Lung microvascular endothelial cell (primary cell): Measurements from ENCODE around the gene OXA1L. TPM values are rescaled to one million over a fixed set of nuclear protein-coding genes. Genes with fewer than 3 reads are reported as not detected.
"Not testable (repeated sequence)": the region's sequence is repeated elsewhere in the genome, so short reads cannot be mapped to it uniquely, and the experiment has no call there.

Source experiments
- DNase-seq, 2 donors: peaks; one replicate each; pipeline versions ENCODE4 v3.0.0 to v3.0.0-alpha.2; 2010; ENCODE audit warnings: low read depth in 2 of 2
- total RNA-seq: library from RNA; depleted of rRNA; stranded (reverse); fragments of >200 nt; gene quantifications from 2 replicates; pipeline ENCODE4 v1.2.1, GENCODE V29; 2014

Gene OXA1L
- total RNA-seq, result 39.1 and 51.4 TPM in 2 replicates

- peak; percentile 98 for DNase-seq
Observed at GRCh38 chr14:22766457-22767322, at the start of gene OXA1L. TSS of gene OXA1L (plus strand) at chr14:22766688. CDS start at chr14:22766702, 14 bp downstream.

GRCh38 chr14:22718091-22718490, 48.4 kb upstream of the OXA1L start:
- no peak for DNase-seq

GRCh38 chr14:22721213-22721612, 45.3 kb upstream of the OXA1L start:
- DNase-seq, result no peak

DNA sequence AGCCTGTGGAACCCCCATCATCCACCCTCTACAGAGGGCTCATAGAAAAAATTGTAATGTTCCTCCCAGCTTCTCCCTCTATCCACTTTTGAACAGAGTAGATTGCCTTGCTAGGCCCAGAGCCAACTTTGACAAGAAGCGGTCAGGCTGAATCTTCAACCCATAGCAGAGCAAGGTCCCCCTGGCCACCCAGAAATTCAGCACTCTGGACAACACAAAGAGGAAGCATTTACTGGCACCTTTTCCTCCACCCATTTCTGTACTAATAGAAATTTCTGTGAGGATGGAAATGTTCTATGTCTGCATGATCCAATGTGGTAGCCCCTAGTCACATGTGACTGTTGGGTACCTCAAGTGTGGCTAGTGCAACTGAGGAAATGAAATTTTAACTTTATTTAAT, 42.7 kb upstream of the OXA1L start:
- no peak for DNase-seq

- not testable (repeated sequence) for DNase-seq
Observed at GRCh38 chr14:22724847-22725246, 41.6 kb upstream of the OXA1L start.

DNA sequence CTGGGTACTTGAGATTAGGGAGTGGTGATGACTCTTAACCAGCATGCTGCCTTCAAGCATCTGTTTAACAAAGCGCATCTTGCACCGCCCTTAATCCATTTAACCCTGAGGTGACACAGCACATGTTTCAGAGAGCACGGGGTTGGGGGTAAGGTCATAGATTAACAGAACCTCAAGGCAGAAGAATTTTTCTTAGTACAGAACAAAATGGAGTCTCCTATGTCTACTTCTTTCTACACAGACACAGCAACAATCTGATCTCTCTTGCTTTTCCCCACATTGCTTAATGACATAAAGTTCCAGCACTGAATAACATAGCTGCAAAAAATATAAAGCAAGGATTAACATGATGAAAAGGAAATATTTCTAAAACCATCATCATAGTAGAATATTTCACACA, 41.1 kb upstream of the OXA1L start:
- DNase-seq, result not testable (repeated sequence)

DNA sequence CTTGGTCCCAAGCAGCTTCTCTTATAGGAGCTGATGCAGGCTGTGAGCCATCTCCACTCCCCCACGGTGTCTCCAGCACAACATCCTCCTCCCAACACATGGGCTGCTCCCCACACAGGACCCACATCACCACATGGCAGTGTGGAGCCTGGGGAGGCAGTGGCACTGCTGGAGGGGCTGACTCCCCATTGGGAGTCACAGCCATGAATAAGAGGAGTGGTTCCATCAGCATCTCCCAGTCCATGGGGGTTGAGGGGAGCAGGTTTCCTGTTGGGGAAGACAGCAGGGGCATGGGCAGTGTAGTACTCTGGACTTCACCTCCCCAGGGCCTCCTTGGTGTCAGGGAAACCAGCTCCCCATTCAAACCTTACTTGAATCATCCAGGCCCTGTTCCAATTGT, 40.5 kb upstream of the OXA1L start:
- no peak for DNase-seq

GRCh38 chr14:22732062-22732461, 34.4 kb upstream of the OXA1L start:
- DNase-seq, result not testable (repeated sequence)

GRCh38 chr14:22733829-22734228, 32.7 kb upstream of the OXA1L start:
- DNase-seq, result no peak

DNA sequence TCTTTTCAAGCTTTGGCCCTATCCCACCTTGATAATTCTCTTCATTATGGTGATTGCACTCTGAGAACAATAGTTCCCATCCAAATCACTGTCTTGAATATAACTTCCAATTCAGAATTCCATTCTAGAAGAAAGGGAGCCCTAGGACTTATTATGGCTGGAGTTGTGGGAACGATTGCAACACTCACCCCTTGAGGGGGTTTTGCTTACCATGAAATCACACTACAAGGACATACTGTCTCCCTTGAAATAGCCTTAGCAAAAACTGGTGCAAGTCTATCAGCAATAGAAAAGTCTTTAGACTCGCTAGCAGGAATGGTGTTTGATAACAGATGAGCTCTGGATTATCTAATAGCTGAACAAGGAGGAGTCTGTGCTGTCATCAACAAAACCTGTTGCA, 31.4 kb upstream of the OXA1L start:
- DNase-seq, result no peak

DNA sequence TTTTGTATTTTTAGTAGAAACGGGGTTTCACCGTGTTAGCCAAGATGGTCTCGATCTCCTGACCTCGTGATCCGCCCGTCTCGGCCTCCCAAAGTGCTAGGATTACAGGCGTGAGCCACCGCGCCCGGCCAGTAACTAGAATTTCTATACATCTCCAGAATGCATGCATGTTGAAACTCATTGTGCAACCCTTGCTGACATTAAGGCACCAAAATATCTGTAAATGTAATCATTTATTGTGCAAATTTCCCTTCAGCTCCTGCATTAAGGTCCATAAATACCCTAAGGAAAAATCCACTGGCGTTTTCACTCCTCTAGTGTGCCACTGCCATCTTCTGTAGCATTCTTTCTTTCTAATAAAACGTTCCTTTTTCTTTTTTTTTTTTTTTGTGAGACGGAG, 30.1 kb upstream of the OXA1L start:
- not testable (repeated sequence) for DNase-seq

DNA sequence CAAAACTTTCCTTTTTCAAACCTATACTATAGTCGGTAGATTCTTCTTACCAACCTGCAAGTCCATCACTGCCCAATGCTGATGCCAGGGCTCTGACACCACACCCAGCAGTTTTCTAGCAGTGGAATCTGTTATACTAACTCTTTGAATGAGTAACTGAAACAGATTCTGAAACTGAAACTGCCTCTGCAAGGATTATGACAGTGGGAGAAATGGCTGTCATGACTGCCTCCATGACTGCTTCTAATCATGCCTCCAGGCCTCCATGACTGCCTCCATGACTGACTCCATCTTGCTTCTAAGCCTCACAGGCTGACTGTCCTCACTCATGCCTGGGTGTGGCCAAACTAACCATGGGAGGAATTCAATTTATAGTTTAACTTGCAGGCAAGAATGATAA, 29.4 kb upstream of the OXA1L start:
- DNase-seq, result peak in 1 of 2 donors; percentile 4

- peak in 1 of 2 donors; percentile 89 for DNase-seq
Observed at GRCh38 chr14:22739423-22739822, 27.1 kb upstream of the OXA1L start.

DNA sequence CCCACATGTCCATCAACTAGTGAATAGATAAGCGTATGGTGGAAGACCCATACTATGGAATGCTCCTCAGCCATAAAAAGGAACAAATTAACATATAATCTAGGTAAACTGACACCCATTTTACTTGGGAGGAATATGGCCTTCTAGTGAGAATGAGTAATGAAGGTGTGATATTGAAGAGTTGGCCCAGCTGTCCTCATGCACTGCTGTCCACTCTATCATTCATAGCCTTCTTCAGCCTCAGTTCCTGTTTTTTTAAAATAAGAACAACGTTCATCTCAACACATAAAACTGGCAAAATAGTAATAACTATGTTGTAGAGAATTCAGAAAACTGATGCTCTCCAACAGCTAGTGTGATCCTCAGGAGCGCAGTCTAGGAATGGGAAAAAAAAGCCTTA, 26.5 kb upstream of the OXA1L start:
- DNase-seq, result peak in 1 of 2 donors; percentile 25

DNA sequence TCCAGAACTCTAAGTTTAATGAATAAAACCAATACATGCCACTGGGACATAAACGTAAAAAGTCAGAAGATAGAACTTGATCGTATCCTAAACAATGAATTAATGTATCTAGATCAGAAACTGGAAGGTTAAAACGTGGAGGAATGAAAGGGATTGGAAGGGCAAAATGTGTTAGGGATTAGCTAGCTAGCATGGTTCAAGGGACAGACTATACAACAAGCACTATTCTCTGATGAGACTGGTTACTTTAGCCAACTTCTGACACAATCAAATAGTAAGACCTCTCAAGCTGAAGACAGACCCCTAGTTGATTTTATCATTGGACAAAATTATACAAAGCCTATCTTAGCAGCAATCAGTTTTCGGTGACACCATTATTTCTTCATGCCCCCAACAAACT, 18.7 kb upstream of the OXA1L start:
- DNase-seq, result no peak

DNA sequence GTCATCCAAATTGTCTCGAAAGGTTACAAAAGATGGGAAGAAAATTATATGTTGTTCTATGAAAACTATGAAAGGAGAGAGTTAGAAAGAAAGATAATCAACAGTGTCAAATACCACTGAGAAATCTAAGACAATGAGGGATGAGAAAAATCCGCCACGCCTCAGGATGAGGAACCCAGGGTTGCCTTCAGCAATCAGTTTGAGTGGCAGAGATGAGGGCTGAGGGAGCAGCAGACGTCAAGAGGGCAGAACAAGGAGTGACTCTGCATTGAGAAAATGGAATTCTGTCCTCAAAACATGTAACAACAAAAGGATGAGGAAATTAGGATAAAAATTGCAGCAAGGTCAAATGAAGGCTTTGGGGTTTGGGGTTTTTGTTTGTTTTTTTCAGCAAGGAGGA, 18.3 kb upstream of the OXA1L start:
- no peak for DNase-seq

GRCh38 chr14:22748631-22749068, 17.8 kb upstream of the OXA1L start:
- DNase-seq, result no peak

DNA sequence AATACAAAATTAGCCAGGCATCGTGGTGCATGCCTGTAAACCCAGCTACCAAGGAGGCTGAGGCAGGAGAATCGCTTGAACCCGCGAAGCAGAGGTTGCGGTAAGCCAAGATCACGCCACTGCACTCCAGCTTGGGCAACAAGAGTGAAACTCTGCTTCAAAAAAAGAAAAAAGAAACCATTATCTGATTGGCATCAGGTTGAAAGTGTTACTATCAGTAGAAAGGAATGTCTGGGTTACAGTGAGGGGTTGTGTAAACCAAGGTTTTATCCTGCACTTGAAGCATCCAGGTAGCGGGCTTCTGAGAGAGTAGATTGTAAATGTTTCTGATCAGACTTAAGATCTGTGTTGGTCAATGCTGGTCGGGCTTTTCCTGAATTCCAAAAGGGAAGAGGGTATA, 14.1 kb upstream of the OXA1L start:
- no peak for DNase-seq

- DNase-seq, result no peak
Observed at GRCh38 chr14:22753586-22753985, 12.9 kb upstream of the OXA1L start.

- not testable (repeated sequence) for DNase-seq
Observed at GRCh38 chr14:22757972-22758650, 8.4 kb upstream of the OXA1L start.

DNA sequence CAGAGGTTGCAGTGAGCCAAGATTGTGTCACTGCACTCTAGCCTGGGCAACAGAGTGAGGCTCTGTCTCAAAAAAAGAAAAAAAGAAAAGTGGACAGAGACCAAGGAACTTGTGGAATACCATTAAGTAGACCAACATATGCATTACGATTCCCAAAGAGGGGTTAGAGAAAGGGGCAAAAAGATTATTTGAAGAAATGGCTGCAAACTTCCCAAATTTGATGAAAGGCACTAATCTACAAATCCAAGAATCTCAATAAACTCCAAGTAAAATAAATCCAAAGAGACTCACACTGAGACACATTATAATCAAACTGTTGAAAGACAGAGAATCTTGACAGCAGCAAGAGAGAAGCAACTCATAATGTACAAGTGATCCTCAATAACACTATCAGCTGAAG, 4.8 kb upstream of the OXA1L start:
- DNase-seq, result no peak

DNA sequence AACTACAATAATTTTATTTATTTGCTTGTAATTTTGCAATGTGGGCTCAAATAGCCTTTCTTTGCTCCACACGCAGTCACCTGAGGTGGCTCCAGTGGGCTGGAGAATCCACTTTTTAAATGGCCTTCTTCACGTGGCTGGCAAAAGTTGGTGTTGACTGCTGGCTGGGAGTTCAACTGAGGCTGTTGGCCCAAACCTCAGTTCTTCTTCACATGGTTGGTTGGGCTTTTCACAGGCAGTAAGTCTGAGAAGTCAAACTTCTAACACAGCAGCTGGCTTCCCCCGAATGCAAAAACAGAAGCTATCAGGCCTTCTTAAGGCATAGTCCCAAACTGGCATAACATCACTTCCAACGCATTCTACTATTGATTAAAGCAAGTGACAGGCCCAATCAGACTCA, 2.1 kb upstream of the OXA1L start:
- DNase-seq, result no peak

DNA sequence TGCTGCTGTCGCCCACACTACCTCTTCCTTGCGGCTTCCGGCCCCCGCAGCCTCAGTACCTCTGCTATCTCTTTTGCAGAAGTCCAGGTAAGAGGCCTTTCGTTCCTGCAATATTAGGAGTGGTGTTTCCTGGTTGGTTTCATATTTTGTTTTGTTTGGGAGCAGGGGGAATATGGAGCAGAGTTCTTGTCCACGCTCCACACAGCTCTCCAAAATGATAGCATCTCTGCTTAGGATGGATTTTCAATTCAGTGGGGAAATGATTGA, 768 bp downstream of the OXA1L start:
- DNase-seq, result no peak
